Subcutaneous preadipocyte (primary cell): ENCODE results near the gene MAN2C1. TPM values are rescaled to one million over a fixed set of nuclear protein-coding genes. Genes with fewer than 3 reads are reported as not detected.

Experiments used
- total RNA-seq: library from RNA; depleted of rRNA; stranded (reverse); fragments of >200 nt; gene quantifications from 2 replicates; pipeline ENCODE4 v1.2.3, GENCODE V29; 2012

Gene MAN2C1
- total RNA-seq: 144 and 174 TPM in 2 replicates

DNA sequence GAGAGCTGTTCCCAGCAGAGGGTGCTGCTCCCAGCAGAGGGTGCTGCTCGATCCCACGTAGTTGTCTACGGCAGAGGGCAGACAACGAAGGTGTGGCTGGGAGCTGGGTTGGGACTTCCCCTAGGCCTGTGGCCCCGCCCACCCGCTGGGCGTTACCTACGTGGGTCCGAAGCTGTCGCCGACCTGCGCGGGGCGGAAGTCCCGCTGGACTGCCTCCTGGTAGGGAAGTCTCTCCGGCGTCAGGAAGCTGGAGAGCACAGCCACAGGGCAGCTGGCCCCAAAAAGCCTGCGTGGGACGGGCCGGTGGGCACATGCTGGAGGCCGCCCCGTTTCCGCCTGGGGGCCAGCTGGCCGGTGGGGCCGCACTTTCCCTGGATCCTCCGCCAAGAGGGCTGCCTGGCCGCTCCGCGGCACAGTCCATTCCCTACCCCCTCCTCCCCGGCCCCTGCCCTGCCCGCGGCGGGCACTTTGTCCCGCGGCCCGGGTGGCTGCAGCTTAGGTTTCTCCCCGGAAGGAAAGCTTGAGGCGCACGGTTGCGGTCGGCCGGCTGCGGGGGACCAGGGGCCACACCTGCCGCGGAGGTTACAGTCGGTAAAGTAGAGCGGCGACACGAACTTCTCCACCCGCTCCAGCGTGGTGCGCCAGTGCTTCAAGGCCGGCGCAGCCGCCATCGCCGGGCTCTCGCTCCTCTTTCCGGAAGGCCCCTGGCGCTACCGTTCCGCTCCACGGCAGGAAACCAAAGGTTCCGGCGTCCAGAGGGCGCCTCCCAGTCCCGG lies at the start of gene MAN2C1:
MAN2C1 (minus strand) TSS at position 695 of the 776 bp plus-strand sequence; CDS start at position 671, 24 bp downstream.

DNA sequence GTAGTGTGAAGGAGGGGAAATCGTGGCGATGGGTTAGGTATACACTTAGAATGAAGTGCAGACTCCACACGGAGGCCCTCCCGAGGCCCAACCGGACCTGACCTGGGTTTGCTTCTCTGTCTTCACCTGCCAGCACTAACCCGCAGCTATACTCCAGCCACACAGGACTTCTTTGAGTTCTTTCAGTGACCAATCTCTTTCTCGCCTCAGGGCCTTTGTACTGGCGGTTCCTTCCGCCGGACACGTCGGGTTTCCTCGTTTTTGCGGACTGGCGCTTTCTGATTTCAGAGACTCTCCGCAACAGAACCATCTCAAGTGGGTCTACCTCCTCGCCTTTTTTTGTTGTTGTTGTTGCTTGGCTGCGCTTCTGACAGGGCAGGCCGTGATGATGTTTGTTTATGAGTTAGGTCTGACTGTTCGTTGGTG lies 21.6 kb downstream of the MAN2C1 start, which contains the start of gene NEIL1:
NEIL1 (plus strand) TSS at position 244 of the 426 bp plus-strand sequence. CDS start 1,867 bp downstream, outside the sequence.

DNA sequence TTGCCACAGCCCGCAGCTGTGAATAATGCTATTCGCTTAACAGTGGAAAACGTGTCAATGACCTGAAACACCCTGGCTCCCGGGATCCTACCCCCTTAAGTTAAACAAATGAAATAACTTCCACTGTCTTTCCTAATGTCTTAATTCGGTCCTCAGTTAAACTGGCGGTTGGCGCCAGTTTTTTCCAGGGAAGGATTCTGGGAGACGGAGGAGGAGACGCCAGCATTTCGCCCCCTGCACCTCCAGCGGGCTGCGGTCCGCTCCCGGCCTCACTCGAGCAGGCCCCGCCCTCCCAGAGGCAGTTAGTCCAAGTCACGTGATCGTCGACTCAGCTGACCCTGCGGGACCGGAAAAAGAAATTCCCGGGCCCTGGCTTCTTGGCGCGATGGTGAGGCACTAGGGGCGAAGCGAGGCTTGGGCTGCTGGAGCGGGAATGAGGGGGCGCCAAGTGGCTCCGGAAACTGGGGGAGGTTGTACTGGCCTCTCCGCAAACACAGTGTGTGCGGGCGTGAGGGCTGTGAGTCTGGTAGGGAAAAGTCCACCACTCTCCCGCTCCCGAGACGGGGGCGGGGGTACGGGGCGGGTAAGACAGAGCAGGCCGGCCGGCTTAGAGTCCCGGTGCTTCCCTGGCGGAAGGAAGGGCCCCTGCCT lies 32.6 kb downstream of the MAN2C1 start, which contains the start of gene COMMD4:
COMMD4 (plus strand) TSS at position 359 of the 651 bp plus-strand sequence; CDS start at position 386, 27 bp downstream.

Other genes starting within 250 kb of the MAN2C1 start
- gene C15orf39, start 166.7 kb downstream of the MAN2C1 start, total RNA-seq: 5.9 and 8.0 TPM in 2 replicates
- not detected in 2 replicates for gene GOLGA6C, start 110.3 kb downstream of the MAN2C1 start, total RNA-seq
- not detected in 2 replicates for gene GOLGA6D, start 85.8 kb downstream of the MAN2C1 start, total RNA-seq
- gene COMMD4, start 32.5 kb downstream of the MAN2C1 start, total RNA-seq: 61.8 and 73.1 TPM in 2 replicates
- gene NEIL1, start 21.6 kb downstream of the MAN2C1 start, total RNA-seq: 2.0 and 2.9 TPM in 2 replicates
- 25.0 and 33.0 TPM in 2 replicates for gene SIN3A, start 83.1 kb upstream of the MAN2C1 start, total RNA-seq
- 15.8 and 23.9 TPM in 2 replicates for gene PTPN9, start 210.7 kb upstream of the MAN2C1 start, total RNA-seq